CD4-positive, alpha-beta T cell treated with Interleukin-12 subunit alpha and Interleukin-12 subunit beta, for 1 hour (primary cell): ENCODE data around the gene TCEA2.
"Not testable (repeated sequence)": the region's sequence is repeated elsewhere in the genome, so short reads cannot be mapped to it uniquely, and the experiment has no call there.

Experiments used
- DNase-seq: peaks from one replicate; pipeline ENCODE4 v3.0.0-alpha.2; 2020

Gene TCEA2

DNA sequence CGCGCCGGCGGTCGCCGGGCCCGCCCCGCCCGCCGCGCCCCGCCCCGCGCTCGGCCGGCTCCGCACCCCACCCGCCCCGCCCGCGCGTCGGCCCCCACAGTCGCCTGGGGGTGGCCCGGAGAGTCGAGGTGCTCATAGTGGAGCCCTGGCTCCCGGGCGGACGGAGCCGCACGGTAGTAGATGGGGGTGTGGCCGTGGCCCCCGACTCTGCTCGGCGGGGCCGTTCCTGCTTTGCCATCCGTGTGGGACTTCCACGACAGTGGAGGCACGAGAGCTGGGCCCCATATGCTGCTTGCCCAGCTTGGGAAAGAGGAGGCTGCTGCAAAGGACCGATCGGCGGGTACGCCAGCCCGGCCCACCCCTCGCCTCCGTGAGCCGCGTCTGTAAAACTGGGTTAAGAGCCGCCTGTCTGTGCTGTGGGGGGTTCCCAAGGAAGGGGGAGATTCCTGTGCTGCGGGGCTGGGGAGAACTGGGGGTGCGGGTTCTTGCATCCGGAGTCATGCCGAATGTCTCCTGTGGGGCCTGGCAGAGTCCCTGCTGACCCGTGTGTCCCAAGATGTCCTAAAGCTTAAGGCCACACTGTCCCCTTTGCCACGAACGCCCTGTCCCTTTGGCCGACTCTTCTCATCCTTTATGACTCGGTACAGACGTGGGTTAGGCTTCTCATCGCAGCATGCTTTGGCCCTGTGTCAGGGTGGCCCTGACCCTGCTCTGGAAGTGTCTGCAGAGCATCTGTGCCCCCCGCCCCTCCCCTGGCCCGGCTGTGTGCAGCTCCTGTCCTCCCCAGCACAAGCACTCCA is 17.2 kb downstream of the TCEA2 start, which contains the start of gene OPRL1:
TSS of gene OPRL1 (plus strand) at position 70 of the 800 bp plus-strand sequence. CDS start 12,639 bp downstream, outside the sequence.
- peak; percentile 57 for DNase-seq

DNA sequence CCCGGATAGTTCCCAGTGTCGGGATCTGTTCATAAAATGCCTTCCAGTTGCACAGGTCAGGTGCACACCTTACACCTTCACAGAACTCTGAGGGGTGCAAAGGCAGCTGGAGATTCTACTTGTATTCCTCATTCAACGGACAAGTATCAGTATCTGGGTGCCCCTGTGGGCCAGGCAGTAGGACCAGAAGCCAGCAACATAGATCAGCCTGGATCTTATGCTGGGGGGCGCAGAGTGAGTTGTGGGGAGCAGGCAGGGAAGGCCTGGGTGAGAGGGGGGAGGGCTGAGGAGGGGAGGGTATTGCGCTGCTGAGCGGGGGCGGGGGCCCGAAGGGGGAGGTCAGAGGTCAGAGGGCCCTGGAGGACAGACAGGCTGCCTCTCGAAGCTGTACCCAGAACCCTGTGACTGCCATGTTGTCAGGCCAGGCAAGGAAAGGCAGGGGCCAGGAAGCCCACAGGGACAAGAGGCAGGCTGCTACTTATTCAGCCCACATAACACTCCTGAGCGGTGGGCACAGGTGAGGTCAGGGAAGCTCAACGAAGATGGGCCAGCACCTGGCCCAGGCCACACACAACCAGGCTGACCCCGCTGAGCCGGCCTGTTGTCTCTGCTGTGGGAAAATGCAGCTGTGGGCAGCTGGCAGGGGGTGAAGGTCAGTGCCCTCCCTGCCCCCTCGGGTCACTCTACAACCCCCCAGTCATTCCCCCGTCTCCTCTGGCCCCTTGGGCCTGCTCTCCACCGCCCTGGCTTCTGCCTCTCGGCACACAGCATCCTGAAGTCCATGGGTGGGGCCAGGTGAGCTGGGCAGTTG is 18.0 kb downstream of the TCEA2 start:
- no peak for DNase-seq

DNA sequence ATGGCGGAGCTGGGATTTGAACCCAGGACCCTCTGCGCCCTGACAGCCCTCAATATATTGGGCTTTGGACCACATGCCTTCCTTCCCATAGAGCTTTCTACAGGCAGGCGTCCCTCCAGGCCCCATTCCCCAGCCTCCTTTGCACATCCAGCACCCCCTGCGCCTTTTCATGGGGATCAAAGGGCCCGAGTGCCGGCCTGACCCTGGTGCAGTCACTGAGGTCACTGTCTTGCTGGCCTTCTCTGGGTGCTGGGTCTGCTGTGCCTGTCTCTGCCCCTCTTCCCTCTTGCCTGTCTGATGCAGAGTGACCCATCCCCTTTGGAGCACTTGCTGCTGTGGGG is 18.6 kb downstream of the TCEA2 start:
- DNase-seq, result no peak

DNA sequence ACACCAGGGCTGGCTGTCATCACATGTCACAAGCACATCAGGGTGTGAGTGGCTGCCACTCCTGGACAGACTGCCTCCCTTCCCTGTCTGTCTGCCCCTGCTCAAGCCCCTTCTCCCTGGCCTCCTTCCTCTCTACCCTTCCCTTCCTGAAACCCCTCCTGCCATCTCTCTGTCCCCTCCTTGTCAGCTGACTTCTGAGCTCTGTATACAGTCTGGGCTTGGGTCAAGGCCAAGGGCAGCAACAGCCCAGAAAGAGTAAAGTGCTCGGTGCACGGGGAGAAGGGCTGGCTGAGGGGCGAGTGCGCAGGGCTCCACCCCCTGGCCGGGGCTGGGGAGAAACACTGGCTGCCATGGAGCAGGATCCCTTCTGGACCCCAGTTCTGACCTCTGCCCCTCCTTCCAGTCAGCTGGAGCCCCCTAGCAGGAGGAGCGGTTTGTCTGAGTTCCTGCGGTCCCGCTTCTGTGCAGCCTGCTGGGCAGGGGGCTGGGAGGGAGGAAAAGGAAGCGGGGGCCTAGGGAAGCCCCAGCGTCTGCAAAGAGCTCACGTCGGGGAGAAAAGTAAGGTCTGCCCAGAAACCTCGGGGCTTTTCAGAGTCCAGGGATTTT is 19.2 kb downstream of the TCEA2 start:
- no peak for DNase-seq

DNA sequence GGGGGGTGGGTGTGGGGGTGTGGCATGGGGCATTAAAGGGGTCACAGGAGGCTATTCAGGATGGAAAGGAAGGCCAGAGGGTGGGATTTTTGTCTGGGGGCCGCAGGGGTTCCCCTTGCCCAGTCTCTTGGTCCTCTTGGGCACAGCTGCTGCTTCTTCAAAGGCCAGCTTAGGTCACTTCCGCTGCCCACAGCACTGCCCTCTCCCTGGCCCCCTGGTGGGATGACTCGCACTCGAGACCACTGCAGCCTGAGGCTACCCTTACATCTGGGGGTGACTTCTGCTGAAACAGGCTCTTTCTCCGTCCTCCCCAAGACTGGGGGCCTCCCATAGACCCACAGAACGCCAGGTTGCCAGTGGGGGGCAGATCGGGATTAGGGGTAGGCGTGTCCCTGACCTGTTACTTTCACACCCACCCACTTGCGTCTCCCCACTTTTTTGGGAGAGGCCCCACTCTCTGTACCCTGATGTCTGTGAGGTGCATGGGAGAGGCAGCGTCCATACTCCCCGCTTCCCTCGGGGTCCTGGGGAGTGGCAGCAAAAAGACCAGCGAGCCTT is 19.9 kb downstream of the TCEA2 start:
- DNase-seq, result no peak

DNA sequence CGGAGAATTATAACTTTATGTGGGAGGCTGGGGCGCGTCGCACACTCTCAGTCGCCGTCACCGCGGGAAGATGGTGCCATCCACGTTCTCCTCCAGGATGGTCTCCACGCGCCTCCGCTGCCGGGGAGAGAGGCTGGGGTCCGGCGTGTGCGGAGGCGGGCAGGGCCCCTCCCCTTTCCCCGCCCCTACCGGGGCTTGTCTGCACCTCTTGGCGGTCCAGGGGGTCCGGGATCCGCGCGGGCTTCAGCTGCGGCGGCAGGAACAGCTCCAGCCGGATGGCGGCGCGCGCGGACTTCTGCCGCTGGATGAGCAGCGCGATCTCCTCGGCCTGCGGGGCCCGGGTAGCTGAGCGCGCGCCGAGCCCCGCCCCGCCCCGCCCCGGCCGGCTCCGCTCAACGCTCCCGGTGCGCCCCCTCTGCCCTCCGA is 20.4 kb downstream of the TCEA2 start:
- DNase-seq, result peak; percentile 78

DNA sequence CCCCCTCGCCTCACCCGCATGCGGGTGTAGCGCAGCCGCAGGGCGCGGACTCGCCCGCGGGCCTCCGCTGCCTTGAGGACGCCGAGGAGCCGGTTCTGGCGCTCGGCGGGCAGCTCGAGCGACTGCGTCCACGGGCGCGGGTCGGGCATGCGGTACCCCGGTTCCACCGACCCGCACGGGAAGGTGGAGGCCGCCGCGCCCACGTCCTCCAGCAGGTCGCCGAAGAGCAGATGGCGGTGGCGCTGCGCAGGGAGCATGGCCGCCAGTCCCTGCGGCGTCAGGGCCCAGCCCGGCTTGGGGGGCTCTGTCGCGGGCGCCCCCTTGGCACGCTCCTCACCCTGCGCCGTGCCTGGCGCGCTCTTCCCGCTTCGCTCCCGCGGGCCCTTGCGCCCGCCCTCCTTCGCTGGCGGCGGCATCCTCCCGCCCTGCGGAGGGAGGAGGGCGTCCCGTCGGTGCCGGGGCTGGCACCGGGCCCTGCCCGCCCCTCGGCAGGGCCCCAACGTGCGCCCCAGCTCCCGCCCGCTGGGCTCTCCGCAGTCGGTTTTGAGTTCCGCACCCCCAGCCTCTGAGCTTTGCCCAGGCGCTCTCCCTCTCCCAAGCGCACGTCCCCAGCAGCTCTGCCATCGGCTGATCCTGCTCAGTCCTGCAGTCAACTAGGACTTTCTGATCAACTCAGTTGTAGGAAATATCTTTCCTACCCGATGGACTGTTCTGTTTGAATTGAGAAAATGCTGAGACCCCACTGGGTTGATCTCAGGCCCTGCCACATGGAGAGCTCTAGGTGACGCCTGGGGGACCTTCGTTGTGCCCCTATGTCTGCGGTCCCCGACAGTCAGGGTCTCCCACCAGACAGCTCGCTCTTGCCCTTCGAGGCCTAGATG is 21.0 kb downstream of the TCEA2 start, which contains the start of gene LKAAEAR1:
TSS of gene LKAAEAR1 (minus strand) at position 595 of the 881 bp plus-strand sequence. CDS start at position 416, 179 bp downstream.
- no peak for DNase-seq

DNA sequence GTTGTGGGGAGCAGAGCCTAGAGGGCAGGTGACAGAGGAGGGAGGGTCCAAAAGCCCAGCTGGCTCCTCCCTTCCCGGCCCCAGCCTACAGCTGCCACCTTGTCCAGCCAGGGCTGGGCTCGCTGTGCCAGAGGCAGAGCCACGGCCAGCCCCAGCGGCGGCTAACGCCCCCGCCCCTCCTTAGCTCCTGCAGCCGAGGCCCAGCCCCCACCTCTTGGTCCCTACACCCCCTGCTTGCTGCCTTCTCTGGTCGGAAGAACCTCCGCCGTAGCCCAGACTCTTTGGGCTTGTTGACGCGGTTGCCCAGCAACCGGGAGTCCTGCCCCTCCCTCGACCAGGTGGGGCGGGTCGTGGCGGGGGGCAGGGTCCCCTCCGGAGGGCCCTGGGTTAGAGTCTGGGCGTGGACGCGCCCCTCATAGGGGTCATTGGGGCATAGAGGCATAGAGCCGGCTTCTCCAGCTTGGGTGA is 21.7 kb downstream of the TCEA2 start:
- DNase-seq, result no peak

DNA sequence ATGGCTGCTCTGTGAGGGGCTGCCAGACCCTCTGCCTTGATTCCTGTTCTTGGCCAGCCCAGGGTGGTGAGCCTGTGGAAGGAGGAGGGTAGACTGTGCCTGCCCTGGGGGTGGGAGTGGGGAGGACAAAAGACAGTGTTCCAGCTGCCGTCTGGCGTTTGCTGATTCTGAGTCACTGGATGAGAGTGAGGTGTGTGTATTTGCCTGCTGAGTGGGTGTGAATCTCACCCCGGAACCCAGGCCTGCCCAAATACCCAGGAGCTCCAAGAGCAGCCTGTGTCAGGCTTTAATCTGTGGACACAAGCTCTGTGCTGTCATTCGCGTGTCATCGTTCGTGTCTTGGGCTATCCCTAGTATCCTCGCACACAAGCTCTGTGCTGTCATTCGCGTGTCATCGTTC is 23.8 kb downstream of the TCEA2 start:
- no peak for DNase-seq

DNA sequence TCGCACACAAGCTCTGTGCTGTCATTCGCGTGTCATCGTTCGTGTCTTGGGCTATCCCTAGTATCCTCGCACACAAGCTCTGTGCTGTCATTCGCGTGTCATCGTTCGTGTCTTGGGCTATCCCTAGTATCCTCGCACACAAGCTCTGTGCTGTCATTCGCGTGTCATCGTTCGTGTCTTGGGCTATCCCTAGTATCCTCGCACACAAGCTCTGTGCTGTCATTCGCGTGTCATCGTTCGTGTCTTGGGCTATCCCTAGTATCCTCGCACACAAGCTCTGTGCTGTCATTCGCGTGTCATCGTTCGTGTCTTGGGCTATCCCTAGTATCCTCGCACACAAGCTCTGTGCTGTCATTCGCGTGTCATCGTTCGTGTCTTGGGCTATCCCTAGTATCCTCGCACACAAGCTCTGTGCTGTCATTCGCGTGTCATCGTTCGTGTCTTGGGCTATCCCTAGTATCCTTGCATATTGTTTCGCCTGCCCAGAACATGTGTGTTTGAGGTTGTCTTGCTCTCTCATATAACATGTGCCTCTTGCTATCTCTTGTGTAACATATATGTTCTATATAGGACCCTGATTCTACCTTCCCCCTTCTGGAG is 24.3 kb downstream of the TCEA2 start:
- not testable (repeated sequence) for DNase-seq

DNA sequence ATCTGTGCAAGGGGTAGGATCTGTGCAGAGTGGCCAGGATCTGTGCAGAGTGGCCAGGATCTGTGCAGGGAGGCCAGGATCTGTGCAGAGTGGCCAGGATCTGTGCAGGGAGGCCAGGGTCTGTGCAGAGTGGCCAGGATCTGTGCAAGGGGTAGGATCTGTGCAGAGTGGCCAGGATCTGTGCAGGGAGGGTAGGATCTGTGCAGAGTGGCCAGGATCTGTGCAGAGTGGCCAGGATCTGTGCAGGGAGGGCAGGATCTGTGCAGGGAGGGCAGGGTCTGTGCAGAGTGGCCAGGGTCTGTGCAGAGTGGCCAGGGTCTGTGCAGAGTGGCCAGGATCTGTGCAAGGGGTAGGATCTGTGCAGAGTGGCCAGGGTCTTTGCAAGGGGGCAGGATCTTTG is 25.6 kb downstream of the TCEA2 start:
- not testable (repeated sequence) for DNase-seq

DNA sequence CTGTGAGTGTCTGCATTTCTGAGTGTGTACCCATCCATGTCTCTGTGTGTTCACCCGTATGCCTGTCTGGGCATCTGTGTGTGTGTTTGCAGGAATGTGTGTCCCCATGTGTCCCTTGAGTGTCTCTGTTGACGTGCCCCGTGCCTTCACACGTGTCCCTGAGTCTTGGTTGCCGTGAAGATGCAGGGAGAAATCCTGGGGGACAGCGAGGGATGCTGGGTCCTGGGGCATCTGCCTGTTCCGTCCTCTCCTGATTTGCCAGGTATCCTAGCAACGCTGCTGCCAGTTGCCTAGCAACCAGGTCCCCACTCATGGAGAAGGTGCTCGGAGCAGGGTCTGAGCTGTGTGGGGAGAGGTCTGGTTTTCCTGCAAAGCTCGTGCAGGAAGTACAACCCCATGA is 27.2 kb downstream of the TCEA2 start:
- DNase-seq, result no peak

DNA sequence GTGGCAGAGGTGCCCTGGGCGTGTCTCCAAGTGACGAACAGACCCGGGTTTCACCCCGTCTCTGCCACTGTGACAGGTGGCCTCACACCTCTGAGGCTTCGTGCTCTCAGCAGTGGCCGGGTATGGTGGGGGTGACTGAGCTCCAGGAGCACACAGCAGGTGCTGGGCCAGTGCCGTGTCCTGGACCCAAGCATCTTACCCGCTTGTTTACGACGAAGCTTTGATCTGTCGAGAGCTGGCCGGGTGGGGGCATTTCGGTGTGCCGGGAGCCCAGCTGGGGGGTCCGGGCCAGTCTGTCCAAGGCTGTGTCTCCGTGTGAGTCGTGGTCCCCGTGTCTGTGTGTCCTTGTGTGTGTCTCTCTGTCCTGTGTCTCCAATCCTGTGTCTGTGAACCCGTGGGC is 28.3 kb downstream of the TCEA2 start:
- no peak for DNase-seq

DNA sequence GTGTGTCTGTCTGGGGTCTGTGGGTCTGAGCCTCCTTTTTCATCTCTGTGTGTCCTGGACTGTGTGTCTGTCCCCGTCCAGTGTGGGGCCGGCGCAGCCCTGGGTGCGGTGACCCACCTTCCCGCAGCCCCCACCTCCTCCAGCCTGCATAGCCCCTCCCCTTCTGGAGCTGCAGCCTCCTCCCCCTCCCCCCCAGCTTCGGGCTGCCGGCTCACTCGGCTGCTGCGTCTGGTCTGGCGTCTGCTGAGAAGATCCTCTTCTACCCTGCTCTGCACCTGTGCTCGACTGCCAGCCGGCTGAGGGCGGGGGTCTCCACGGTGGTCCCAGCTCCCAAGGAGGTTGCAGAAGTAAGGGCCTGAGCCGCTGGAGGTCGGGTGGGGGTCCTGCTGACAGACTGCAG is 28.8 kb downstream of the TCEA2 start:
- DNase-seq, result no peak

DNA sequence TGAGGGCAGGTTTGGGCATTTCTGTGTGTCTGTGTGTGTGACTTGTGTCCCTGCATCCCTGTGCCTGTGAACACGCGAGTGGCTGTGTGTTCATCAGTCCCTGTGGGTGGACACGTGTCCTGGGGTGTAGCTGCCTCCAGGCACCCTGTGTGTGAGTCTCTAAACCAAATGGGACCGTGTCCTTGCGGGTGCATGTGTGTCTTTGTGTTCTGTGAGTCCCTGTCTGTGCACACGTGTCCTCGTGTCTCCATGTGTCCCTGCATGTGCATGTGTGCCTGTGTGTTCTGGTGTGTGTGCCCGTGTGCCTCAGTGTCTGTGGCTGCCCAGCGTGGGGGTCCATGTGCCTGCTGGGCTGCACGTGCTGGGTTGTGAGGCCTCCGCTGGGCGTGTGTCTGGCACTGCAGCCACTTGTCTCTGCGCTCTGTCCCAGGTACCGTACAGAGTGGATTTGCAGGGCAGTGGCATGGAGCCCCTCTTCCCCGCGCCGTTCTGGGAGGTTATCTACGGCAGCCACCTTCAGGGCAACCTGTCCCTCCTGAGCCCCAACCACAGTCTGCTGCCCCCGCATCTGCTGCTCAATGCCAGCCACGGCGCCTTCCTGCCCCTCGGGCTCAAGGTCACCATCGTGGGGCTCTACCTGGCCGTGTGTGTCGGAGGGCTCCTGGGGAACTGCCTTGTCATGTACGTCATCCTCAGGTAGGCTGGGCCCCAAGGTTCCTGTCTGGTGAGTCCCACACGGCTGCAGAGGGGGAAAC is 29.4 kb downstream of the TCEA2 start:
- DNase-seq, result no peak

DNA sequence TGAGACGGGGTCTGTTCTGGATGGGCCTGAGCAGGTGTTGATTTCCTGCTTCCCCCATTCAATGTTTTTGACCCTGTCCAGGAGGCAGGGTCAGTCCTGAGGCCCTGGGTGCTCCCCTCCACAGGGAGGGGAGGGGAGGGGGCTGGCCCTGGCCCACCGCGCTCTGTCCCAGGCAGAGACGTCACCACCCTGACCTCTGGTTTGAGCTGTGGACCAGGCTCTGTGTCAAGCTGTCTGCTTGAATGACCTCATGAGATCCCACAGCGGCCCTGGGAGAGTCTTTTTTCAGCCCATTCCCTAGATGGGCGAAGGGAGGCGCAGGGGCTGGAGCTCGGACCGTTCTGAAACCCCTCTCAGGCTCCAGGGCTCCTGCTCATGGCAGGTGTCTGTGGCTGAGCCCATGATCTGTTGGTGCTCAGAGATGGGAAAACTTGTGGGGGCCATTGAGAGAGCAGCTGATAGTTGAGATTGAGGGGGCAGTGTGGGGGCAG is 30.1 kb downstream of the TCEA2 start:
- no peak for DNase-seq

DNA sequence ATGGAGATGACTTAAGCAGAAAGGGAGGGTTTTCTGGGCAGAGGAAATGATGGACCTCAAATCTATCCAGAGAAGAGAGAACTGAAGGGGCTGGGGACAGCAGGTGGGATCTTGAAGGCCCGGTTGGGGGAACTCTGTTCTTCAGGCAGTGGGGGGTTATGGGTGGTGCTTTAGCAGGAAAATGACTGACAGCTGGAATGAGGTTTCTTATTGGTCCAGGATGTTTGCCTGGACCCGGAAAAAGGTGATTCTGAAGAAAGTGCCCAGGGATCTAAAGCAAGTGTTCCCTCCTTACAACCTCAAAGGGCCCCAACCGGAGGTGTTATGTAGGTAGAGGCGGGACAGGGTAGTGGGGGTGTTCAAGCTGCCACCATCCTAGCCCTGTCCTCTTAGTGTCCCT is 32.5 kb downstream of the TCEA2 start:
- DNase-seq, result no peak

DNA sequence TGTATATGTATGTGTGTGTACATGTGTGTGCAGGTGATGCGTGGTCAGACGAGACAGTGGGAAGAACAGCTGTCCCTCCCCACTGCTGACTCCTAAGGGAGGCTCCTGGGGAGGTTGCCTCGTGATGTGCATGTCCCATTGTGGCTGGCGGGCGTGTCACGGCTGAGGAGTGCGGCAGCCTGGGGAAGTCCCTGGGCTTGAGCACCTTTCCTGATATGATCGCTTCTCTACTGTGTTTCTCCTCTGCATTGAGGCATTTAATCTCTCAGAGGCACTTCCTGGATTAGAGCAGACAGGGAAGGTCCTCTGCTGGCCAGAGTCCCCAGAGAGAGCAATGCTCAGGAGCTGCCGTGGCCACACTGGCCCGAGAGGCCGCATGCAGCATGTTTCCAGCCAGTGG is 32.9 kb downstream of the TCEA2 start:
- no peak for DNase-seq

DNA sequence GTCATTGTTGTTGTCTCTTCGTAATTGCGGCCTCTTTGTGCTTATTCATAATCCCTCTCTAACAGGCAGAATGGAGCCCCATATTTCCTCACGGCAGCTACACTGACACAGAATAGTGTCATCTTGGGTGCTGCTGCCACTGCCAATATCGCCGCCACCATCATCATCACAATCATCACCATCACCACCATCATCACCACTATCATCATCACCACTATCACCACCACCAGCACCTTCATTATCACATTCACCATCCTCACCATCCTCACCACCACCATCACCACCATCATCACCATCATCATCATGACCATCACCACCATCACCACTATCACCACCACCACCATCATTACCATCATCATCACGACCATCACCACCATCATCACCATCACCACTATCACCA is 33.5 kb downstream of the TCEA2 start:
- DNase-seq, result no peak

DNA sequence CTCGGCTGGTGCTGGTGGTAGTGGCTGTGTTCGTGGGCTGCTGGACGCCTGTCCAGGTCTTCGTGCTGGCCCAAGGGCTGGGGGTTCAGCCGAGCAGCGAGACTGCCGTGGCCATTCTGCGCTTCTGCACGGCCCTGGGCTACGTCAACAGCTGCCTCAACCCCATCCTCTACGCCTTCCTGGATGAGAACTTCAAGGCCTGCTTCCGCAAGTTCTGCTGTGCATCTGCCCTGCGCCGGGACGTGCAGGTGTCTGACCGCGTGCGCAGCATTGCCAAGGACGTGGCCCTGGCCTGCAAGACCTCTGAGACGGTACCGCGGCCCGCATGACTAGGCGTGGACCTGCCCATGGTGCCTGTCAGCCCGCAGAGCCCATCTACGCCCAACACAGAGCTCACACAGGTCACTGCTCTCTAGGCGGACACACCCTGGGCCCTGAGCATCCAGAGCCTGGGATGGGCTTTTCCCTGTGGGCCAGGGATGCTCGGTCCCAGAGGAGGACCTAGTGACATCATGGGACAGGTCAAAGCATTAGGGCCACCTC is 35.5 kb downstream of the TCEA2 start:
- DNase-seq, result no peak
